SH-SY5Y (cell line): ENCODE data around the gene ITFG2.

Experiments used
- GATA2 ChIP-seq: IDR thresholded peaks from 2 replicates; pipeline ENCODE4 v1.6.1; 2011; ENCODE audit warnings: mild to moderate bottlenecking, low read depth, low read length
- GATA3 ChIP-seq: IDR thresholded peaks from 2 replicates; pipeline ENCODE4 v1.6.1; 2011; ENCODE audit warnings: low read depth, mild to moderate bottlenecking, low read length, moderate library complexity

Gene ITFG2

GRCh38 chr12:2858944-2859421 lies 46.5 kb downstream of the ITFG2 start:
- TF ChIP-seq GATA3 (no peak), GATA2 (no peak)

DNA sequence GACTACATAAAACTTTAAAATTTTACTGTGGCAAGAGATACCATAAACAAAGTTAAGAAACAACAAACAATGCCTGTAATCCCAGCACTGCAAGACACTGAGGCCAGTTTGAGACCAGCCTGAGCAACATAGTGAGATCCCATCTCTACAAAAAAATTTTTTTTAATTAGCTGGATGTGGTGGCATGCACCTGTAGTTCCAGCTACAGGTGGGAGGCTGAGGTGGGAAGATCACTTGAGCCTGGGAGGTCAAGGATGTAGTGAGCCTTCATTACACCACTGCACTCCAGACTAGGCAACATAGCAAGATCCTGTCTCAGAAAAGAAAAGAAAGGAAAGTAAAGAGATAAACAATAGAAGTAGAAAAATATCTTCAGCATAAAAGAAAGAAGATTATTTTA lies 47.7 kb downstream of the ITFG2 start:
- TF ChIP-seq GATA2 (no peak), GATA3 (no peak)

DNA sequence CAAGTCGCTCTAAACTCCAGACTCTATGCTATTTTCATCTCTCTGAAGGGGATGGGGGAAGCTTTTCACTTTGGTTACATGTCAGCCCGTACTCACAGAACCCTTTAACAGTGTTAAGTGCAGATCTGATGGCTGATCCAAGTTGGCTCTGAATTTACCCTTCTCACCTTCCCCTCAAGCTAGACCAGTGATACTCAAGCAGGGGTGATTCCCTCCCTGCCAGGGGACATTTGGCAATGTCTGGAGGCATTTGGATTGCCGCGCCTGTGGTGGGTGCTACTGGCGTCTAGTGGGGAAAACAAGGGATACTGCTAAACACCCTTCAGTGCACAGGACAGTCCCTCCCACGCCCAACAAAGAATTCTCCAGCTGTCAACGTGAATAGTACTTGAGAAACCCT lies 50.4 kb downstream of the ITFG2 start:
- TF ChIP-seq GATA2 (no peak), GATA3 (no peak)

DNA sequence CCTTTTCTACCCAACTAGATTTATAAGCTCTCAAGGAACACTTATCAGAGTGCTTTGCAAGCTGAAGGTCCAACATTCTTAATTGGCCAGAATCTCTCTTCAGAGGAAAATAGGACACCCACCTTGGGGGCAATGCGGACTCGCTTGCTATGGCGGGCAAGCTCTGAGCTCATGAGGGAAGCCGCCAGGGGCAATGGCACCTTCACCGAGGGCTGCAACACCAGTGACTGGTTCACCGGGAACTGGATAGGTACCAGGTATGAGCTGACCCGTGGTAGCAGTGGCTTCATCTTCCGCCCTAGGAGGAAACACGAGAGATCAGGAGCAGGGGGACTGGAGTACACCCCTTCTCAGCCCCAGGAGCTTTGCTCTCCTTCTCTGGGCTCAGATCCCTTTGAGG lies 51.7 kb downstream of the ITFG2 start:
- no peak for TF ChIP-seq GATA3
- no peak for TF ChIP-seq GATA2
